GM19467 (cell line): Measurements from ENCODE around the gene TRH.
"Not testable (repeated sequence)": the region's sequence is repeated elsewhere in the genome, so short reads cannot be mapped to it uniquely, and the experiment has no call there.

Experiments used
- ATAC-seq: cut with Tn5 transposase; IDR thresholded peaks from one replicate; pipeline ENCODE4 v1.9.1; 2021; ENCODE audit warnings: mild to moderate bottlenecking, moderate library complexity; ENCODE audit not compliant: unreplicated experiment

TRH gene

GRCh38 chr3:129962600-129962999, 11.9 kb upstream of the TRH start:
- no peak for ATAC-seq

GRCh38 chr3:129965937-129966336, 8.6 kb upstream of the TRH start:
- no peak for ATAC-seq

GRCh38 chr3:129966876-129967275, 7.6 kb upstream of the TRH start:
- ATAC-seq, result no peak

GRCh38 chr3:129967761-129968160, 6.8 kb upstream of the TRH start:
- no peak for ATAC-seq

GRCh38 chr3:129971351-129972052, 3.0 kb upstream of the TRH start:
- ATAC-seq, result no peak

GRCh38 chr3:129972301-129972700, 2.2 kb upstream of the TRH start:
- no peak for ATAC-seq

GRCh38 chr3:129973853-129974563, 512 bp upstream of the TRH start:
- ATAC-seq, result no peak

GRCh38 chr3:129974833-129975704, 549 bp downstream of the TRH start:
- no peak for ATAC-seq

GRCh38 chr3:129975705-129976048, 1.2 kb downstream of the TRH start:
- ATAC-seq, result no peak

- no peak for ATAC-seq
Observed at GRCh38 chr3:129976286-129976685, 1.8 kb downstream of the TRH start.

- no peak for ATAC-seq
Observed at GRCh38 chr3:129978123-129978522, 3.6 kb downstream of the TRH start.

GRCh38 chr3:129979905-129980304, 5.4 kb downstream of the TRH start:
- ATAC-seq, result no peak

- no peak for ATAC-seq
Observed at GRCh38 chr3:129983561-129983960, 9.0 kb downstream of the TRH start.

- no peak for ATAC-seq
Observed at GRCh38 chr3:129984125-129984524, 9.6 kb downstream of the TRH start.

- ATAC-seq, result no peak
Observed at GRCh38 chr3:129985113-129985512, 10.6 kb downstream of the TRH start.

GRCh38 chr3:129988429-129988828, 13.9 kb downstream of the TRH start:
- no peak for ATAC-seq

- ATAC-seq, result no peak
Observed at GRCh38 chr3:129989414-129989813, 14.9 kb downstream of the TRH start.

GRCh38 chr3:129992781-129993180, 18.3 kb downstream of the TRH start:
- no peak for ATAC-seq

GRCh38 chr3:129994883-129995559, 20.5 kb downstream of the TRH start:
- no peak for ATAC-seq

- no peak for ATAC-seq
Observed at GRCh38 chr3:129996073-129996472, 21.6 kb downstream of the TRH start.

GRCh38 chr3:129999176-129999575, 24.7 kb downstream of the TRH start:
- ATAC-seq, result not testable (repeated sequence)
